UCSD-AML1 (cell line): Measurements from ENCODE around the gene TXNIP.

Experiments used
- DNase-seq: peaks from one replicate; lab custom pipeline; 2025; ENCODE audit not compliant: unreplicated experiment; lab: John Stamatoyannopoulos, UW

TXNIP gene

DNA sequence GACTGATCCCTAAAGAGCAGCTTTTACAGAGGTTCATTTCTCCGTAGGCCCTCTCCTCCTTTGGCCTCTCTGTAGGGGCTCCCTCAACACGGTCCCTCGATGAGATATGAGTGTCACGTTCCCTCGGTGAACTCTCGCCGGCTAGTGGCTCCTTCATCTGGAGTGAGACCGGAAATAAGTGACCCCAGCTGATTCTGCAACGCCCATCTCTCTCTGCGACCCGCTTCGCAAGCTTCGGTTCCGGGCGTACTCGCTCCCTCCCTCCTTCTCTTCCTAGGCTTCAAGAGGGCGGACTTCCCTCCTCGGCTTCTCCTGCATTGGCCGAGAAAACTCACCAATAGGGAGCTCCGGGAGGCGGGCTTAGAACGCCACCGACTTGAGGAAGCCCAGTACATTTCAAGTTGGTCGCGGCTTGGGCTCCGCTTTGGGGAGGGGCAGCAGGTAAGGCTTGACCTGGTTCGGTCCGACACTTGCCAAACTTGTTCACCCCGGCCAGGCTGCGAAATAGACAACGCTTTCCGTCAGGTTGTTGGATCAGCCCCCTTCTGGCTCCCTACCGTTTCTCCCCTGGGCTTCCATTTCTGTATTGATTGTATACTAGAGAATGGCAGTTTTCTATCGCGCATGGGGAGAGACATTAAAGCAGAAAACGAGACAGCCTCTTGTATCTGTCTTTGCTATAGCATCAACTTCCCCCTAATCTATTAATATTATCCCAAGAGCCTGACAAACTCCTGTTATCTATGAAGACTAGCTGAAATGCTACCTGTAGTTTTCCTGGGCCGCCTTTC, 31.9 kb downstream of the TXNIP start, which contains the start of the genes ANKRD34A and POLR3GL:
Gene ANKRD34A (minus strand): TSS at position 248 of the 791 bp plus-strand sequence. CDS start 2,816 bp downstream, outside the sequence.
Gene POLR3GL (plus strand): TSS at position 363 of the 791 bp plus-strand sequence. CDS start 10,176 bp downstream, outside the sequence.
- peak; percentile 91 for DNase-seq

DNA sequence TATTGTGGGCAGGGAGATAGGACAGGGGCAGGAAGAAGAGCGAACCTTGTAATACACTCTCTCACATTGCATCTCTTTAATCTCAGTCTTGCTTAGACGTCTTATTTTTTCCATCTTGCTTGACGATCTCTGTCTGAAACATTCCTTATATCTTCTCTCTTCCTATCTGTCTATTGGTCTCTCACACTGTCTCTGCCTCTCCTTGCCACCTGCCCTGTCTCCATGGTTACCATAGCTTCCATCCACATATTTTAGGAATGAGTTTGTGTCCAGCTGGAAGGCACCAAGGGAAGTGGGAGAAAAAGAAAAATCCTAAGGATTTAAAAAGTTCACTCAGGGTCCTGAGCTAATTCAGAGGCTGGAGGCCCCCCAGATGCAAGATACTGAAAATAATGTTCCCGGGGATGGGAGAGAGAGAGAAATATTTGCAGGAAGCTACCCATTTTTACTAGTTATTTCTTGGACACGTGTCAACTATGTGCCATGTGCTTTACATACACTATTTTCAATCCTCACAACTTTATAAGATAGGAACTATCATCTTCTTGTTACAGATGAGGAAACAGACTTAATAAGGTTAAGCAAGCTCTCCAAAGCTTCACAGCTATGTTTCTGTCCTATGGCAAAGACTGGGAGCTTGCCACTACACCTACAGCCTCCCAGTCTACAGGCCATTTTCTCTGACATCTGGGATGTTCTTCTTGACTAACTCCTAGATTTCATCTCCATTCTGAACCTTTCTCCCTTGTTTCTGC, 32.9 kb downstream of the TXNIP start:
- DNase-seq = no peak

DNA sequence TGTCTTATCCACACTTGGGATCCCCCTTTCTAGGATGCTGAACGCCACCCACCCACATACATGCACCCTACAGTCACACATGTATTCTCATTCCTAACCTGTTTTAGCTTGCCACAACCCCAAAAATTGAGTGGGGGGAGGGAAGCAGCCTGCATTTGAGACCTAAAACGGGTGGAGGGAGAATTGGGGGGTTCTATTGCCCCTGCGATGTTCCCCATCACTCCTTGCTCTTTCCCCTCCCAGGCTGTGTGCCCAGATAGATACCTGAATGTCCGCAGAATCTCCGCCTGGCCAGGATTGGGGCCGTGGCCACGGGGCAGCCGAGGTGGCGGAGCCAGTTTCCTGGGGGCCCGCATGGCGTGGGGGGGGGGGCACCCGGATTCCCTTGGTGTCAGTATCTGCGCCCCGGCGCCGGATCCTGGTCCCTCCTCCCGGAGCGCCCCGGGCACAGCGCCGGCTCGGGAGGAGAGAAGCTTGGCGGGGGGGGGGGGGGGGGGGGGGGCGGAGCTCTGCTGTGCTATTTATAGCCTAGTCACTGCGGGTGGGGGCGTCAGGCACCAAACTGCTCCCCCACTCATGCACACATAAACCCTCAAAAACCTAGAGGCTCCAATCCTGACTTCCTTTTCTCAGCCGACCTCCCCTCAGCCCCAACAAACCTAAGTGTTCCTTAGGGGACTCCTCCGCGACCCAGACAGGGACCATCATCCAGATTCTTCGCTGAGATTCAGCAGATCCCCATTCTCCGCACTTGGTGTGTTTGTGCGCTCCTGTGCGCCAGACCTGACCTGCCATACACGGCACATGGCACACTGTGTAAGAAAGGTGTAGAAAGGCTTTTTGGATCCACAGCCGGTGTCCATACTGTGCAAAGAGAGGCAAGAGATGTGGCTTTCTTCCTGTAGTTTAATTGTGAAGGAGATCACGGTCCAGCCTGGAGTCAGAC, 33.9 kb downstream of the TXNIP start:
- no peak for DNase-seq

DNA sequence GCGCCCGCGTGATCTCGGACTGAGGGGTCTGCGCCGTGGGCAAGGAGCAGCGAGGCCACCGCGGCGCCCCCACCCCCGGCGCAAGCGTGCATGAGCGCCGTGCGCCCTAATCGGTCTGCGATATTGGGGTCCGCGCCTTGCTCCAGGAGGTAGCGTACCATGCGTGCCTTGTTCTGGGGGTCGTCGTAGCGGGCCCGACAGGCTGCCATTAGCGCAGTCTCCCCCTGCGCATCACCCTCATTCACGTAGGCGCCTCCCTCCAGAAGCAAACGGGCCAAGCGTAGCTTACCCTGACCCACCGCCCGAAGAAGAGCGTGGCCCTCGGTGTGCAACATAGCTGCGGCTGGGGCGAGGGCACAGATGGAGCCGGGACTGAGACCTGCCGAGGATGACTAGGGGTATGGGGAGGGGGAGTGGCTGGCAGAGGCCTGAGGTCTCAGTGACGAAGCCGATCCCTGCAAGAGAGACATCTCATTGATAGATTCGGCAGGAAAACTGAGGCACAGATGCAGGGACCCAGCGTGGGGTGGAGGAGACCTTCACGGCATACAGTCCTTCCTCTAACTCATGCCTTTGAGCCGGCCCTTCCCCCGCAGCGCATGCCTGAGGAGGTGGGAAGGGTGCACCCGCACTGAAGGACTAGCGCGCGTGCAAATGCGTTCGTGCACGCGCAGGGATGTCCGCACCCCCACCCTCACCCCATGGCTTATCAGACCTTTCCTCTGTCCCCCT, 34.8 kb downstream of the TXNIP start:
- DNase-seq = peak; percentile 19

DNA sequence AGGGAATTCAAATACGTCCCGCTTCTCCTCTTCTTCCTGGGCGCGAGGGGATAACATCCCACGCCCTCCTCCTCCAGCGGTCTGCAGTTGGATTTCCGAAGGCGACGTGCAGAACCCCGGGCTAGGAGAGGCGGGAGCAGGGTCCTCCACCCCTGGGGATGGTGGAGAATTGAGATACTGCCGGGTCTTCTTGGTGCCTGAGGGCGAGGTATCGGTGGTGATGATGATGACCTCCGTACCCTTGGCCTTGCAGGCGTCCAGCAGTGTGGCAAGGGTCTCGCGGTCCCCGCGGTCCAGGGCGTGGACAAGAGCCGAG, 35.3 kb downstream of the TXNIP start:
- no peak for DNase-seq

DNA sequence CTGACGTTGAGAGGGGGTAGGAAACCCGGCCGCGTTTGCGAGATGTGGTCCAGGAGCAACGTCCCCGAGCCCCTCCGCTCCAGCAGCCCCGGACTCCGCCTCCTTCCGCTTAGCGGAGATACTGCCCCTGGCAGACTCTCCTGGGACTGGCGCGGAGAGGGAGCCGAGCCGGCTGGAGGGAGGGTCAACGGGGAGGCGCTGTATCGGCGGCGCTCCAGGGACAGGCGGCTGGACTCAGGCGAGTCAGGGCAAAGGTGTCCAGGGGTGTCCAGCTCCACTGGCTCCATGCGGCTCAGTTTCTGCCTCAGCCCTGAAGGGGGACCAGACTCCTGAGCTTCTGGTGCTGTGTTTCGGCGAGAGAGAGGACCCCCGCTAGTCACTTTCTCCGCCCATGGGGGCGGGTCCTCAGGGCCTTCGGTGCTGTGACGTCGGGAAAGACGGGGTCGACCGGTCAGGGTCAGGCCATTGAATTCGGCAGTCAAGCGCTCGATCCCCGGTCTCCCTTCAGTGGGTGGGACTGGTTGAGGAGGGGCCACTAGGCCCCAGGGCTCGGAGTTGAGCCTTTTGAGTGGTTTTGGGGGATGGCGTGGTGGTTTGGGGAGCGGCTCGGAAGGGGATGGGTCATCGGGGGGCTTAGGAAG, 35.8 kb downstream of the TXNIP start:
- DNase-seq = peak; percentile 86

DNA sequence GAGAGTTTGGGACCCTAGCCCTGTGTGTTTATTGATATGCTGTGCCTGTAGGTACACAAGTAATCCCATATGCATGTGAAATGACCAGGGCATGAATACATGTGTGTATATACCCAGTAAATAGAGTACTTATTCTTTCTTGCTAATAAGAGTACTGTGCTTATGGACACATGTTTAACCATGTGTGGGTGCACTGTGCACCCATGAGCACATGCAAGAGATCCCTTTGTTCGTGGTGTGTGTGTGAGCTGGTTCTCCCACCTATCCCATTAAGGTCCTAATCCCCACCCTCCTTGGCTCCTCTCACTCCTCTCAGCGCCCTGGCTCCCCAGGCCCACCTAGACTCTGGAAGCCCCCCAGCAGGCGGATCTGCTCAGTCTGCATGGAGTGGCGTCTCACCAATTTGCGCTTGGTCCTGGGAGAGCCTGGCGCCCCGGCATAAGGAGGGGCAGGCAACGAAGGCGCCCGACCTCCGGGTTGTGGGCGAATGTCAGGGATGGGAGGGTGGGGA, 36.4 kb downstream of the TXNIP start:
- no peak for DNase-seq

DNA sequence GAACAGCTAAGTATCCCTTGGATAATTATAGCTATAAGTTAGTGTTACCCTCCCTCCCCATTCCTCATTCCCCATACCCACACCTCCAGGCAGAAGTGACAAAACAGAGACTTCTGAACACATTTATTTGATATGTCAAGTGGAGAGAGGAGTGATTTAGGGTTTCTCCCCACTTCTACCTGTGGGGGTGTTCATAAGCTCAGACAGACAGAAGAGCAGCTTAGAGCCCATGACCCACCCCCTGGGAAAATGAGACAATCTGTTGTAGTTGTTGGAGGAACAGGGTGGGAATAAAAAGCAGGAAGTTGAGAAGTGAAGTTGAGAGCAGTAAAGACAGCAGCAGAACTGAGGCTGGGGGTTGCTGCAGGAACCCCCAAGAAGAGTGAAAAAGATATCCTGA, 37.0 kb downstream of the TXNIP start:
- DNase-seq = no peak

DNA sequence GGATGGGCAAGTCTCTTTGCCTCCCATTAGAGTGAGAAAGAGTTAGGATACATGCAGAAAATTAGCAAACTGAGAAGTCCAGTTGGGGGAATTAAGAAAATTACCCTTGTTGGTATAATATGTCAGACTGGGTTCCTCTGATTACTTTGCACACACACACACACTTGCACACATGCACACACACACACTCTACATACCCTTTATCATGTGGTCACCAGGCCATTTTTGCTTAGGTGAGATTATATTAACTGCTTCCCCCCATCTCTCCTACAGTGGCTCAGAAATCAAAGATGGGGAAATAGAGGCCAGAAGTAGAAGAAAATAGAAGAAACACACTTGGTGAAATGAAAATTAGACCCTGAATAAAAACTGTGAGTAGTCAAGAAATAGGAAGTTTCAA, 37.6 kb downstream of the TXNIP start:
- no peak for DNase-seq

DNA sequence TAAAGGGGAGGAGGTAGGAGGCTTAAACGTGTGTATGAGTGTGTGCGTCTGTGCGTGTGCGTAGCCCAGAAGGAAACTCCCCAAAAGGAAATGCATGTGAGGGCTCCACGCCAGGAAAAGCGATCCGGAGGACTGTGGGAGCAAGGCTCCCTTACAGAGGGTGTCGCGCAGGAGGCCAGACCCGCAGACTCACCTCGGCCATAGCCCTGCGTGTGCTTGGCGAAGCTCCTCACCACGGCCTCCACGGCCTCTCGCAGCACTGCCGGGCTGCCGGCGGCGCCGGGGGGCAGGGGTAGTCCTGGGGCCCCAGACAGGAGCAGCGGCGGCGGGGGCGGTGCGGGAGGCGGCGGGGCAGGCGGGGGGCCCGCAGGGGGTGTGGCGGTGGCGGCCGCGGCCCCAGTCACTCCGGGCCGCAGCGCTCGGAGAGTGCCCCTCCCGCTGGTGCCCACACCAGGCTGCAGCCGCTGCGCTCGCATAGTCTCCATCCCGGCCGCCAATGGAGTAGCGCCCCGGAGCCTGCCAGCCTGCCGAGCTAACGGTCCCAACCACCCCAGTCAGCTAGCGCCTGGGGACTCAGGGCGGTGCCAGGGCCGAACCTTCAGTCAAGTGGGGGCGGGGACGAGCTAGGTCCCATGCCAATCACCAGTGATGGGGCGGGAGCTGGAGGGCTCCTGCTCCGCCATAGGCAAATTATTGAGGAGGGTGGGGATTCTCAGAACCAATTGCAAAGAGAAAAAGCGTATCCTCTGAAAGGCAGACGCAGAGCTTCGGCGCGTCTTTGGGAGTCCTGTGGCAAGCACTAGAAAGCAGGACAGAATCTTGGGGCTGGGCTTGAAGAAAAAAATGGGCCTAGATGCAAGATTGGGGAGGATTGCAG, 38.7 kb downstream of the TXNIP start, which contains the start of gene LIX1L:
Gene LIX1L (minus strand): TSS at position 575 of the 877 bp plus-strand sequence. CDS start 90 bp downstream, at position 485.
- peak; percentile 94 for DNase-seq

DNA sequence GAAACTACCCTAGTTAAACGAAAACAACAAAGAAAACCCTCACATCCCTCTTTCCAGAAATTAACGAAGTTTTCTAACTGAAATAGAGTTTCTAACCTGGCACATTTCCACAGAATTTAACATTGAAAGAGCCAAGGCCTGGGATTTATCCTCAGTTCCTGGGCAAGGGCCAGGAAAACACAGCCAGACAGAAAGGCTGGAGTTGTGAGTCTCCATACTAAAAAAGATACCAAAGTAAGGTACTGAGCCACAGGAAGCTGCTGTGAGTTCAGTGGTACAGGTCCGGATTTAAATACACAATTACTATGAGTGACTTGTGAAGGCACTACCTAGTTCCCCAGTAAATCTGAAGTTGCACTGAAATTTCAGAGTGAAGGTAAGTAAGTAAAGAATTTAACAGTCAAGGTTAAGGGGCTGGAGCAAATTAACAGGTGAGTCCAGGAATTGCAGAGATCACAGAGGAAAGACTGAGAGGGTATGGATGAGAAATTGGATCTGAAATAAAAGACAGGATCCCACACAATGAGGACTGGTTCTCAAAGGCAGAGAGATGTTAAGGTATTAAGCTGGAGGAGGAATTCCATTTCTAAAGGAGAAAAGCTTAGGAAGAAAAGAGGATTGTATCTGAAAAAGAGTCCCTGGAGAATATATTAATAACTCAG, 39.5 kb downstream of the TXNIP start:
- no peak for DNase-seq

DNA sequence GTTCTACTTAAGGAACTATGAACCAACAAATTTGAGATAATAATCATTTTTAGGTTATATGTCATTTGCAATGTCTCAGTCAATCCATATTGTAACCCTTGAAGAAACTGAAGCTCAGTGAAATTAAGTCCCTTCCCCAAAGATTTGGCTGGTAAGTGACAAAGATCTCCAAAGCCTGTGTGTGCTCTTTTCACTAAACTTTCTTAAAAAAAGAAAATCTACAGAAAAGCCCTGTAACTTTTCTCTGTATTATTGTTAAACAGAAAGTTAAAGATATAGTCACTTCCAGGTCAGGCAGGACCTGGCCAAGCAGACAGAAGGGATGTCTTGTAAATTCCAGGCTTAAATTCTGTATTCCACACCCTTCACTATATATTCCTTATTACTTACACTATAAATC, 40.0 kb downstream of the TXNIP start:
- no peak for DNase-seq

DNA sequence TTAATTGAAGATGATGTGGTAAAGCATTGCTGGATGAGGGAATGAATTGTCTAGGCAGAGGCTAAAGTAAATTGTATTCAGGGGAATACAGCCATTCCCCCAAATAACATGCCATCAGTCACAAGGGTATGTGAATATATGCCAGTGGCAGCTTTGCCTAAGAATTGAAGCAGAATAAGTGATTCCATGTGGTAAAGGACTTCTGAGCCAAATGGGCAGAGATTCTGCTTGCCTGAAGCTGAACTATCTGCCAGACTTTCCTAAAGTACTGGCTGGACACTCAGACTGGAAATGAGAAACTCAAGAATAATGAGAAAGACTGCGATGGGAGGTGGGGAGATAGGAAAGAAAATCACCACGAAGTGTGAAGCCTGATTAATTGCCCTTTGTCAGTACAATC, 40.9 kb downstream of the TXNIP start:
- DNase-seq = no peak

DNA sequence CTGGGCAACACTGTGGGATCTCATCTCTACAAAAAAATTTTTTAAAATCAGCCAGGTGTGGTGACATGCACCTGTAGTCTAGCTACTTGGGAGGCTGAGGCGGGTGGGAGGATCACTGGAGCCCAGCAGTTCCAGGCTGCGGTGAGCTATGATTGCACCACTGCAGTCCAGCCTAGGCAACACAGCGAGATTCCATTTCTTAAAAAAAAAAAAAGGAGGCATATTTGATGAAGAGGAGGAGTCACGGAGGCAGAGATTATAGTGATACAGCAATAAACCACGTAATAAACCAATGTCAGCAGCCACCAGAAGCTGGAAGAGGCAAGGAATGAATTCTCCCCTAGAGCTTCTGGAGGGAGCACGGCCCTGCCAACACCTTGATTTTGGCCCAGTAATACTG, 42.5 kb downstream of the TXNIP start:
- DNase-seq = no peak

DNA sequence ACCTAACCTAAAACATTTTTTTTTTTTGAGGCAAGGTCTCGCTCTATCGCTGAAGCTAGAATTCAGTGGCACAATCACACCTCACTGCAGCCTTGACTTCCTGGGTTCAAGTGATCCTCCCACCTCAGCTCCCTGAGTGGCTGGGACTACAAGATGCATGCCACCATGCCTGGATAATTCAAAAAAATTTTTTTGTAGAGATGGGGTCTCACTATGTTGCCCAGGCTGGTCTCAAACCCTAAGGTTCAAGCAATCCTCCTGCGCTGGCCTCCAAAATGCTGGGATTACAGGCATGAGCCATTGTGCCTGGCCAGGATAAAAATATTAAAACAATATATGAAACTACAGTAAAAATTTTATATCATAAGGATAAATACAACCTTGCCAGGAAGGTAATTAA, 43.5 kb downstream of the TXNIP start:
- no peak for DNase-seq

DNA sequence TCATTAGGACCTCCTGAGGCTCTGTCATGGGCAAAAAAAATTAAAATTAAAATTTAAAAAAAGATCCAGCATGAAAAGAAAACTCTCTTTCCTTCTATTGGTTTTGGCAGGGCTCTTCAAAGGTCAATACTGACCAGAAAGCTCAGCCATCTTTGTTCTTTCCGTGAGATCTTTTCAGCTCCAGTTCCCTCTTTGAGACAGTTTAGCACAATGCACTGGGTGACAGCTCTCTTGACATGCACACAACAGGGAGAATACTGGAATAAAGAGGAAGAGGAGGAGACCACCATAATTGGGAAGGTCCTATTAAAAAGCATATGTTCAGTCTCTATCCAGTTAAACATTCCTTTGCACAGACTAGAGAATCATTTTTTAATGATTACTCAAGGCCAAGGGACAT, 44.9 kb downstream of the TXNIP start:
- DNase-seq = no peak

DNA sequence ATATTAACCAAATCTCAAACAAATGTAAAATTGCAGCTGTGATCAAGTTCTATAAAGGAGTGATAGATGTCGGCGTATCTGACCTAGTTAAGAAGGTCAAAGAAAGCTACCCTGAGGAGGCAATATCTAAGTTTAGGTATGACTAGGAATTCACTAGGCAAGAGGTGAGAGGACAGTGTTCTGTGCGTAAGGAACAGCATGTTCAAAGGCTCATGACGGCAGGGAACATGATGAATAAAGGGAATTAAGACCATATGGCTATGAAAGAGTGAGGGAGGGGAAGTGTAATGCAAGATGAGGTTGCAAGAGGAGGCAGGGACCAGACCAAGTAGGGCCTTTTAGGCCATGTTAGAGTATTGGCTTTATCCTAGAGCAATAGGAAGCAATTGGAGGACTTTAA, 47.2 kb downstream of the TXNIP start:
- no peak for DNase-seq

DNA sequence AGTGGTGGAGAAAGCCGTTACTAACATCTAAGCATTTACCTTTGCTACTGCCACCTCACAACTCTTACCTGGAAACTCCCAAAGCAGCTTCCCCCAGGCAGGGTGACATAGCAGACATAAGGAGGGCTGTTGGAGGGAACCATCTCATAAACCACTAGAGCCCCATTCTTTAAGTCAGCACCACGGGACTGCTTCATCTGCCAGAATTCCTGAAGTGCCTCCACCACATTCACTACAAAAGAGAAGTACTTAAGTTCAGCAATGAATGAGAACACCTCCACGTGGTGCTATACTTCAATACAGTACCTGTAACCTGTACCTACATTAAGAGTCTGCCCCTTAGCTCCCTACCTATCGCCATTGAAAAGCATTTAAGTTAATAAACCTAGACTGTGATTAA, 48.8 kb downstream of the TXNIP start:
- no peak for DNase-seq
